ENCODE results near the gene JAG1.

The JAG1 gene

DNA sequence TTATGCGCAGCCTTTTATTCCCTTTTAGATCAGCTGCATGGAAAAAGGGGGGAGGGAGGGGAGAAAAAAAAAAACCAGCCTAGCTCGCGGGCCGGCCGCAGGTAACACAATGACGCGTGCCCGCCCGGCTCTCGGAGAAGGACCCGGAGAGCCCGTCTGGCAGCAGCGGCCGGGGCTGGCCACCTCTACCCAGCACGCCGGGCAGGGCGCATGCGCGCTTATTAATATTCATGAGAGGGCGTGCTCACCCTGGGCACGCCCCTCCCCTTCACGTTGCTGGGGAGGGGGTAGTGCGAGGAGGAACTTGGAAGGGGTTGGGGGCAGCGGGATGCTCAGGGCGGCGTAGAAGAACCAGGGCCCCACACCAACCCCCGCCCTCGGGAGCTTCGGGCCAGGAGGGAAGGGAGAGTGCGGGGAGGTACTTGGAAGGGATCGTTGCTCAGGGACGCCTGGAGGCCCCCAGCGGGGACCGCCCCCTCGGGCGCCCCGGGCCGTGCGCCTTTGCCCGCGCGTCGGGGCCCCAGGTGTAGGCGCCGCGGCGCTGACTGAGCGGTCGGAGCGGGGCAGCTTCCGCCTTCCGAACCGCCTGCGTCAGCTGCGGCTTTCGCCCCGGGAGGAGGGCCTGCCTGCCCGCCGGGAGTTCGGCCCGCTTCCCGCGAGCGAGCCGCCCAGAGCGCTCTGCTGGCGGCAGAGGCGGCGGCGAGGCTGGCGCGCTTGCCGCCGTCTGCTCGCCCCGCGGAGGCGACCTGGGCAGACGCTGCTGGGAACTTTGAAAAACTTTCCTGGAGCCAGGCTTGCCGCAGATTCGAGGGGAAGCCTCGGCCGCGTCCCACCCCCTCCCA is at the start of gene JAG1:
JAG1 (minus strand) TSS at position 158 of the 842 bp plus-strand sequence. CDS start 469 bp downstream, outside the sequence.
- no peak for FAIRE-seq

DNA sequence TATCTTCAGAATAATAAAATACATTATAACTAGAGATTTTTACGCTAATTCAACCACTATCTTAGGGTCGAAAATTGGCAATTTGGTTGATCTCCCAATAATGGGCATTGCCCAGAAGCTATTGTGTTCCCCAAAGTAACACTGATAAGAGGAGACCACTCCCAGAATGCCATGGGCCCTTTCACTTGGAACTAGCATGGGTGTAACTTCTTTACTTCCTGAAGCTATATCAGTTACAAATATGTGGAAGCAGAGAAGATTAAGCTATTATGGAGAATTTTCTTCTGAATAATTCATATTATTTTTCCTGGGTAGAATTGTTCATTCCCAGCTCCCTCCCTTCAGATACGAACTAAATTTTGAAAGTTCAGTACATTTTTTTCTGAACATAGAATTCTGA is 48.2 kb upstream of the JAG1 start:
- no peak for FAIRE-seq

DNA sequence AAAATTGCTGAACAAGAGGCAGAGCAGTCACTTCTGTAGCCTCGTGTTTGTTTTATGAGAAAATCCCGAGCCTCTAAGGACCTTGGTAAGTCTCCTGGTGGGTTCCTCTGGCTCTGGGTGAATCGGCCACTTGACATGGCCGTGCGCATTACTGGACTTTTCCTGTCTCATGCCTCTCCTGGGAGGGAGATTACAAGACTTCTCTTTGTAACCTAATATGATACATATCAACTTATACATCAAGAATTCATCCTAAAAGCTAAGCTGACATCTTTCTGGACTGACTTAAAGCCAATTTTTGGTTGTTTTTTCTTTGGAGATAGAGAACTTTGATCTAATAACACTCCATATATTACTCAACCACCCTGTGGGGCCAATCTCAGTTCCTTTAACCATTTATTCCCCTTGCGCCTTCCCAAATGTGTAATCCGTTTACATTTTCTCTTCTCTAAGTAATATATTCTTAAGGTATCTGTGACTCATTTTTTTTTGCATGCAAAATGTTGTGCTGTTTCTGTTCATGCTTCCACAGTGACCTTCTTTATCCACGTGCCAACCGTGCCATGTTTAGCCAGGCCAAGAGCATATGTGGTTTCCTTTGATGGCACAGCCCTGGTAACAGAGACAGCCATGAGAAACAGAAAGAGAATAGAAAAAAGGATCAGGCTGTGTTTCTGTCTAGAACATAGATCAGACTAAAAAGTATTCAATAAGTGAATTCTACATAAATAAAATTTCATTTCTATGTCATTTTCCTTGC is 47.5 kb upstream of the JAG1 start:
- FAIRE-seq: no peak

GRCh38 chr20:10720565-10720964 is 46.8 kb upstream of the JAG1 start:
- no peak for FAIRE-seq

DNA sequence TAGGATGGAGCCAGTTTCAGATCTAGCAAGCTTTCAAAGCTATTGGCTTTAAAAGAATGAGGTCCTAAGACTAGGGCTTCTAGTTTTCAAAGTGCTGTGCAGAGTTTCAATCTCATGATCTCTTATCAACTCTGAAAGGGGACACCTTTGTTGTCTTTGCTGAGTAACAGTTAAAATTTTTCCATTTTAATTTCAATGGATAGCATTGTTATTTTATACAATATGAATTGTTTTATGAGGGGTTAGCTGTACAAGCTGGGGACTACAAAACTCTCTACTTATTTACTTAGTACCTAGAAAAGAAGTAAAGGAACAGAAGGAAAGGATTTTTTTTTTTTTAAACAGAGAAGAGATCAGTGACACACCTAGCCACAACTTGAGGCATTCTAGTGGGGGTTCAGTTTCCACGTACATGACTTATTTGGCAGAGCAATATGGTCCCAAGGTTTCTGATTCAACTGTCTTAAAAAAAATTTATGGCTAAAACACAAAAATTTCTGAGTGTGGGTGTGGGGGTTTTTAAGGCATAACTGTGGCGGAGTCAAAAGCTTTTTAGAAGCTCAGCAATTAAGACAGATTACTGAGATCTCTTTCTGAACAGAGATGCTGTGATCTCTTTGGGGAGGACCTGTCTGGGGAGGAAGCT is 46.1 kb upstream of the JAG1 start:
- no peak for FAIRE-seq

GRCh38 chr20:10718661-10719060 is 44.9 kb upstream of the JAG1 start:
- FAIRE-seq: no peak

GRCh38 chr20:10716855-10717254 is 43.1 kb upstream of the JAG1 start:
- FAIRE-seq: no peak

DNA sequence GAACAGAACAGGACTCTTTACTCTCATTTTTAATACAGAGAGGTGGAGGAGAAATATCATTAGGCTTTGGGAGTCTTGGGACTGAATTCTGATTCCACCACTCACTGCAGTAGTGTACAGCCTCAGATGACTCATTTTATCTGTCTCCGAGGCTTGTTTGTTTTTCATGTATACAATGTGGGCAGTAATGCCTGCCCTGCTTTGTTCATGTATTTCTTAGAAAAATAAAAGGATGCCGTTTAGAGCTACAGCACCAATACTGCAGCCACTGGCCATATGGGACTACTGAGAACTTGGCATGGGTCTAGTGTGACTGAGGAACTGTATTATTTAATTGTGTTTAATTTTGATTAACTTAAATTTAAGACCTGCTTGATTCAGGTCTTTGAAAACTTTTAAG is 41.2 kb upstream of the JAG1 start:
- FAIRE-seq: no peak

DNA sequence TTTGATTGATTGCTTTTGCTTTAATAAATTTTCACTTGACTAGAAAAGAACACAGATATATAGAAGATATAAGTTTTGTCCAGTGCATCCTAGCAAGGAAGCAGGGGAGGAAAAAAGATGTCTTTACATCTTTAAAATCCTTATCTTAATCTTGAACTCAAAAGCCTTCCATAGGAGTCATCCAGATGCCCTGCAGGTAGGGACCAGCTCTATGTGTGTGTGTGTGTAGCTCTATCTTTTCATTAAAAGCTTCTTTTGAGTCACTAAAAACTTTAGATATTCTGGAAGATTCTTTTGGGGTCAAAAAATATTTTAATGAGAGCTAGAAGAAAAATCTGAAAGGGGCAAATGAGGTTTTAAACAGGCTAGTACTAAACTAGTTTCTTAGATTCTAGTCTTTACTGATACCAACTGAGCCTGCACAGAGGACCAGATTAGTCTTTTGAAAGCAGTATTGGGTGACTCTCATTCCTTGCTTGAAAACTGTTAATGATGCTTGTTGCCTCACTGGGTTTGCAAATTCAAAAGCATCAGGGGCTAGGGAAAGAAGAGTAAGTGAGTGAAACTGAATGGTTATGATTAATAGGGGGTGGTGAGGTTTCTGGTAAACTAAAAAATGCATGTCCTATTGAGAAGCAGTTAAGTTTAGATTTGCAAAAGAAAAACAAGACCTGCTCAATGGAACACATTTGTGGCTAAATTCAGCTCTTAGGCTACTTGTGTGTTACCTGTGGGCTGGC is 40.6 kb upstream of the JAG1 start:
- no peak for FAIRE-seq

DNA sequence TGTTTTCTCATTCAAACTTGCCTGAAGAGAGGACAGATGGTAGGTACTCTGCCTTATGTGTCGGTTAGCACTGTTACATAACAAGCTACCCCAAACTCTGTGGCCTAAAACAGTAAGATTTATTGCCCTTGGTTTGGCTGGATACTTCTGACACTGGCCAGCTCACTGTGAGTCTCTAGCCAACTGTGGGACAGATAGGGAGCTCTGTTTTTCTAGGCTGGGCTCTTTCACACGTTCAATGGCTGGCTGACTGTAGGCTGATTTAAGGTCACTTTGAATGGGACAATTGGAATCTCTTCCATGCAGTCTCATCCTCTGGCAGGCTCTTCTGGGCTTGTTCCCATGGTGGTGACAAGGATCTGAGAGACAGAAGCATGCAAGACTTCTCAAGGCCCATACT is 39.4 kb upstream of the JAG1 start:
- FAIRE-seq: no peak

- no peak for FAIRE-seq
Observed at GRCh38 chr20:10711903-10712451, 38.2 kb upstream of the JAG1 start.

DNA sequence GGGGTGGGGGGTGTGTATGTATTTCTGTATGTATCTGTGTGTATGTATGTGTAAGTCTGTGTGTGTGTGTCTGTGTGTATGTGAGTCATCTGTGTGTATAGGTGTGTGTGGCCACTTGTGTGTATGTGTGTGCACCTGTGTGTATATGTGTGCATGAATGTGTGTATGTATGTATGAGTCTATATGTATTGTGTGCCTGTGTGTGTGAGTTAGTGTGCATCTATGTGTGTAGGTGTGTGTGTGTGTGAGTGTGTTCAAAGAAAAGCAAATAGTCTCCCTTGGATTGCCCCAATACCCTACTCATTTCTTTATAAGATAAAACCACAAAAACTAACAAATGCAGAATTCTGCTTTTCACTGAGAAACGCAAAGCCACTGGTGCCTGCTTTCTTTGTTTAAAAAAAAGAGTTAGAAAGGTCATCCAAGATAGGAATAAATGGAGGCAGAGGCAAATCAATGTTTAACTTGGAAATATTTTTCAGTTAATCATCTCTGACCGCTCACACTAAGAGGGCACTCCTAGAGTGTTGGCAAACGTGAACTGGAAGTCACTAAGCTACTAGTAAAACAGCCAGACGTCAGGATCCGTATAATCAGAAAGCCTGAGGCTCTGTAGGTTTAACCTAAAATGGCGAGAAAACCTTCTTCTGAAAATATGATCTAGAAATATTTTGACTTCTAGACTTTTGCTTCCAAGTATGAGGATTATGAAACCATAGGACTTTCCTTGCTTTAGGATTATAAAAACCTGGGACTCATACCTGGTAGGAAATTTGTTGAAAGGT is 37.4 kb upstream of the JAG1 start:
- no peak for FAIRE-seq

- no peak for FAIRE-seq
Observed at GRCh38 chr20:10709916-10710315, 36.1 kb upstream of the JAG1 start.

GRCh38 chr20:10708351-10709185 is 34.8 kb upstream of the JAG1 start:
- FAIRE-seq: no peak

DNA sequence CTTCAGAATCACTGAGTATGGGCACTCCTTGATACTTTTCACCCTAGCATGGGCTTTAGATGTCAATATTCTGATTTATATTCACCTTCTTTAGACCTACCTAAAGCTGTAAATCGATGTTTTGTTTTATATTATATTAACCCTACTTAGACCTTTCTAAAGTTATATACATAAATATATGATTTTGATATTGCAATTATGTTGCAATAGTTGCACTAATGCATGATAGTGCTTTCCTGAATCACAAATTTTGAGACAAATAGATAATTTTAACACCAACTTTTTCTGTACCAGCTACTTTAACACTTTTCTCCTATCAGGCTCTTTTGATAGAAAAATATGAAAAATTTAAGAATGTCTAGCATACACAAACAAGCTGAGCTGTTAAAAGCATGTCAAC is 34.0 kb upstream of the JAG1 start:
- no peak for FAIRE-seq

DNA sequence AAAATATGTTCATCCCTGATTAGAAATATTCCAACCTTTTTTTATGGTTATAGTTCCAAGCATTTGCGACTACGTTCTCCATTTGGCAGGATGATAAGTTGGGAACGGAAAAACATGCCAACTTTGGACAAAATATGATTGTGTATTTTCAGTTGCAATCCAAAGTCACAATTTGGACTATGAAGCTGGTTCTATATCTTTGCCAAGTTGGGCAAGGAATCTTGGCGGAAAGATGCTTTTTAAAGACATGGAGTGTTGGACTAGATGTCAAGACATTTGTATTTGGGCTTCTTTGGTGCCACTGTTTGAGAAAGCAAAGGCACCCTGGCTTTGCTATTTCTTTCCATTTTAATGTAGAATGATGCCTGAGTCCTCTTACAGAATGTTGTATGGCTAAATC is 33.3 kb upstream of the JAG1 start:
- FAIRE-seq: no peak

GRCh38 chr20:10706460-10706811 is 32.6 kb upstream of the JAG1 start:
- no peak for FAIRE-seq

DNA sequence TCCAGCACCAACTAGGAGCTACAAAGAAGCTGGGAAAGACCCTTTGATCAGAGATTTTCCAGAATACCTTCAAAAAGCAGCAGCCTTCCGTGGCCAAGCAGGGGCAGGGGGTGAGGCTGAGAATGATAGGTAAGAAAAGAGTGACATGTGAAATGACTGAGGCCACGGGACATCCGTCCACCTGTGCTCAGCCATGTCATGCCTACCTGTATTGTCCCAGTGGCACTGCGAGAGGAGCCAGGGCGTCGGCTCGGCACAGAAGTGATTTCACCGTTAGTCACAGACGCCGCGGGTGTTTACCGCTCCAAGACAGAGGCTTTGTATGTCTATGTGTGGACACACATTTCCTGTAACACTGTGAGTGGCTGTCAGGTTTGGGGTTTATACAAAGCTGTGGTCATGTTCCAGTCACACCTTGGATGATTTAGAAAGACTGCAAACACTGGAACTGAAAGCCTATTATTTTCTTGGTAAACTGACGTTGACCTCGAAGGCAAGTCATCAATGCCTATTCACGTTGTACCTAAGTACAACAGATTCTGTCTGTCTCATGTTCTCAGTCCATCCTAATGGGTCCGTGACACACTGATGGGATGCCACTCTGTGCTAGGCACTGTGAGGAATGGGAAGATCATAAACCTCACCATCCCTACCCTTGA is 32.1 kb upstream of the JAG1 start:
- no peak for FAIRE-seq

GRCh38 chr20:10701607-10702006 is 27.8 kb upstream of the JAG1 start:
- FAIRE-seq: no peak

GRCh38 chr20:10699941-10700340 is 26.1 kb upstream of the JAG1 start:
- FAIRE-seq: no peak

- FAIRE-seq: no peak
Observed at GRCh38 chr20:10699489-10699888, 25.7 kb upstream of the JAG1 start.

Data from A204.1 (cell line).